Choroid plexus epithelial cell (primary cell): ENCODE measurements around the gene LYPD3.
"Not testable (repeated sequence)": the region's sequence is repeated elsewhere in the genome, so short reads cannot be mapped to it uniquely, and the experiment has no call there.

Experiments used
- DNase-seq: peaks from one replicate; pipeline ENCODE4 v3.0.0-alpha.2; 2010; ENCODE audit warnings: low read depth
- H3K4me3 ChIP-seq: 2 replicates; pipeline ENCODE4 v1.5.1; 2011; ENCODE audit warnings: low read depth, mild to moderate bottlenecking, control low read depth, low read length, moderate library complexity
- CTCF ChIP-seq: conservative IDR thresholded peaks from 2 replicates; pipeline ENCODE4 v1.5.1; 2011; ENCODE audit warnings: low read depth, mild to moderate bottlenecking, control low read depth, inconsistent platforms, low read length, moderate library complexity

The LYPD3 gene

GRCh38 chr19:43465468-43466120, at the start of gene LYPD3:
Gene LYPD3, minus strand, starts transcription at chr19:43465608. Its CDS starts 37 bp downstream, at chr19:43465571.
- H3K4me3 ChIP-seq, result no peak within 1 kb of the TSS
- TF ChIP-seq CTCF, result no peak
- DNase-seq, result no peak

GRCh38 chr19:43512399-43512798, 47.0 kb upstream of the LYPD3 start:
- DNase-seq, H3K4me3 ChIP-seq: not testable (repeated sequence)

GRCh38 chr19:43511324-43511723, 45.9 kb upstream of the LYPD3 start:
- no peak for DNase-seq
- no peak overlapping the region for H3K4me3 ChIP-seq
- TF ChIP-seq CTCF, result no peak

- no peak overlapping the region for H3K4me3 ChIP-seq
- no peak for DNase-seq
- TF ChIP-seq CTCF, result no peak
Measured at GRCh38 chr19:43510713-43511112, 45.3 kb upstream of the LYPD3 start.

- H3K4me3 ChIP-seq, result no peak overlapping the region
- TF ChIP-seq CTCF, result no peak
- DNase-seq, result no peak
Measured at GRCh38 chr19:43507880-43508279, 42.5 kb upstream of the LYPD3 start.

GRCh38 chr19:43506629-43507028, 41.2 kb upstream of the LYPD3 start:
- no peak overlapping the region for H3K4me3 ChIP-seq
- no peak for DNase-seq
- no peak for TF ChIP-seq CTCF

GRCh38 chr19:43505941-43506340, 40.5 kb upstream of the LYPD3 start:
- TF ChIP-seq CTCF, result no peak
- no peak overlapping the region for H3K4me3 ChIP-seq
- DNase-seq, result no peak
